ENCODE results near the gene PSMF1. TPM values are rescaled to one million over a fixed set of nuclear protein-coding genes. Genes with fewer than 3 reads are reported as not detected.

PSMF1 gene
- total RNA-seq, 2 donors from 2014 or later, result 86.7 to 116 TPM

DNA sequence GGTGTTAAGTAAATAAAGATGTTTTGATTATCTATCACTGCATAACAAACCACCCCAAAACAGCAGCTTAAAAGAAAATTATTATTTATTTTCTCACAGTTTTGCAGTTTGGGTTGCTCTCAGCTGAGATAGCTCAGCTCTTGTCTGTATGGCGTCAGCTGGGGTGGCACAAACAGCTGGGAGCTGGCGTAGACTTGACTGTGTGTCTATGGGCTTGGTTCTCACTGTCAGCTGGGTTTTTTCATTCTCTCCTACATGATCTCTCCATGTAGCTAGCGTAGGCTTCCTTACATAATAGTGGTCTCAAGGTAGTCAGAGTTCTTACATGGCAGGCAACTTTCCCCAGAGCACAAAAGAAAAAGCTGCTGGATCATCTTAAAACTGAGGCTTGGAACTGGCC, 72.9 kb downstream of the PSMF1 start:
- H3K27me3 ChIP-seq (replicated peaks; ENCODE audit: insufficient read depth), result no peaks in the 10 kb centered on the region
- H3K27ac ChIP-seq, result no peak overlapping the region
- H3K36me3 ChIP-seq, result no peaks in the 10 kb centered on the region
- ATAC-seq (ENCODE audit: insufficient number of reproducible peaks, low FRiP score, low read depth) (no peak), DNase-seq (ENCODE audit: low spot score) (no peak)
- H3K4me3 ChIP-seq, result no peak overlapping the region
- TF ChIP-seq, protein P1, sequence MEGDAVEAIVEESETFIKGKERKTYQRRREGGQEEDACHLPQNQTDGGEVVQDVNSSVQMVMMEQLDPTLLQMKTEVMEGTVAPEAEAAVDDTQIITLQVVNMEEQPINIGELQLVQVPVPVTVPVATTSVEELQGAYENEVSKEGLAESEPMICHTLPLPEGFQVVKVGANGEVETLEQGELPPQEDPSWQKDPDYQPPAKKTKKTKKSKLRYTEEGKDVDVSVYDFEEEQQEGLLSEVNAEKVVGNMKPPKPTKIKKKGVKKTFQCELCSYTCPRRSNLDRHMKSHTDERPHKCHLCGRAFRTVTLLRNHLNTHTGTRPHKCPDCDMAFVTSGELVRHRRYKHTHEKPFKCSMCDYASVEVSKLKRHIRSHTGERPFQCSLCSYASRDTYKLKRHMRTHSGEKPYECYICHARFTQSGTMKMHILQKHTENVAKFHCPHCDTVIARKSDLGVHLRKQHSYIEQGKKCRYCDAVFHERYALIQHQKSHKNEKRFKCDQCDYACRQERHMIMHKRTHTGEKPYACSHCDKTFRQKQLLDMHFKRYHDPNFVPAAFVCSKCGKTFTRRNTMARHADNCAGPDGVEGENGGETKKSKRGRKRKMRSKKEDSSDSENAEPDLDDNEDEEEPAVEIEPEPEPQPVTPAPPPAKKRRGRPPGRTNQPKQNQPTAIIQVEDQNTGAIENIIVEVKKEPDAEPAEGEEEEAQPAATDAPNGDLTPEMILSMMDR (IDR thresholded peaks at IDR 0.05), result no peak
- no peaks in the 10 kb centered on the region for H3K4me1 ChIP-seq (ENCODE audit: control insufficient read depth in 1 of 2, low read depth in 2 of 2)
- no peaks in the 10 kb centered on the region for H3K9me3 ChIP-seq

DNA sequence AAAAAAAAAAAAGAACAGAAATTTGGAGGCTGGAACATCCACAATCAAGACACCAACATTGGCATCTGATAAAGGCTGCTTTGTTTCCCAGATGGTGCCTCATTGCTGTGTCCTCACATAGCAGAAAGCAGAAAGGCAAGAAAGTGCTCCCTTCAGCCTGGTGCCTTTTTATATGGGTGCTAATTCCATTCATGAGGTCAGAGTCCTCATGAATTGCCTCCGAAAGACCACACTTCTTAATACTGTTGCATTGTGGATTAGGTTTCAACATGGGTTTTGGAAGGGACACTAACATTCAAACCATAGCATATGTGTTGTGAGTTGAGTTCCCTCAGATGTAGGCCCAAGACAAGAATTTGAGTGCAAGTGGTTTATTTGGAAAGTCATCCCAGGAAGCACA, 76.8 kb downstream of the PSMF1 start:
- Histone ChIP-seq H3K27ac (no peak overlapping the region), H3K27me3 (replicated peaks; ENCODE audit: insufficient read depth) (no peaks in the 10 kb centered on the region), H3K36me3 (no peaks in the 10 kb centered on the region), H3K4me1 (ENCODE audit: control insufficient read depth in 1 of 2, low read depth in 2 of 2) (no peaks in the 10 kb centered on the region), H3K9me3 (no peaks in the 10 kb centered on the region), H3K4me3 (no peak overlapping the region)
- TF ChIP-seq, protein P1 (IDR thresholded peaks at IDR 0.05), result no peak
- no peak for ATAC-seq (ENCODE audit: insufficient number of reproducible peaks, low FRiP score, low read depth)
- DNase-seq (ENCODE audit: low spot score), result no peak

DNA sequence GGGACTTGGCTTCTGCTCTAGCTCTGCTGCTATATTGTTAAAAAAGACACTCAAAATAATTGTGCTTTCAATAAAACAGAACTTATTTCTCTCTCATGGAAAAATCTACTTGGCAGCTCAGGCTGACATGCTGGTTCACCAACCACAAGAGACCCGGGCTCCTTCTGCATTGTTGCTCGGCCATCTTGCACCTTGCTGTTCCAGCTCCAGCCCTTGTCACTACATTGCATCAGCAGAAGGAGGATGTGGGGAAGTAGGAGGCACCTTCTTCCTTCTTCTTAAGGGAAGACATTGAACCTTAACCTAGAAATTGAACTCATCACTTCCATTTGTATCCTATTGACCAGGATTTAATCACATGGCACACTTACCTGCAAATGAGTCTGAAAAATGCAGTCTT, 78.2 kb downstream of the PSMF1 start:
- H3K9me3 ChIP-seq, result no peaks in the 10 kb centered on the region
- ATAC-seq (ENCODE audit: insufficient number of reproducible peaks, low FRiP score, low read depth) (no peak), DNase-seq (ENCODE audit: low spot score) (no peak)
- no peaks in the 10 kb centered on the region for H3K4me1 ChIP-seq (ENCODE audit: control insufficient read depth in 1 of 2, low read depth in 2 of 2)
- TF ChIP-seq, protein P1 (IDR thresholded peaks at IDR 0.05), result no peak
- no peaks in the 10 kb centered on the region for H3K36me3 ChIP-seq
- H3K4me3 ChIP-seq, result no peak overlapping the region
- no peak overlapping the region for H3K27ac ChIP-seq
- no peaks in the 10 kb centered on the region for H3K27me3 ChIP-seq (replicated peaks; ENCODE audit: insufficient read depth)

DNA sequence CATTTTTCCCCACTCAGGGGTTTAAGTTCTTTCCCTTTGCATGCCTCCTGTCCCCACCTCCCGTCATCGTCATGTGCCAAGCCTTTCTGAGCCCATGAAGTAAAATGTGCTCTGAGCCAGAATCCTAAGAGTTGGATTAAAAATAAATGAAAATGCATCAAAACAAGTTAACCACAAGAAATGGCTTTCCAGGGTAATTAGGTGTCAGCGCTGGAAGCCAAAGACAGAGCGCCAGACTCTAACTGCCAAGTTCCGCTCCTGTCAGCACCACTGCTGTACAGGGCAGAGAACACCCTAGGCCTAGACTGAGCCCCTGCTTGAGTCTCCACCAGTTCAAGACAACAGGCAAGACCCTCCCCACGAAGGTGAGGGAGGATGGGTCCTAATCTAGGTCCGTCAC, 79.4 kb downstream of the PSMF1 start:
- Histone ChIP-seq H3K27me3 (replicated peaks; ENCODE audit: insufficient read depth) (no peaks in the 10 kb centered on the region), H3K4me1 (ENCODE audit: control insufficient read depth in 1 of 2, low read depth in 2 of 2) (no peaks in the 10 kb centered on the region), H3K36me3 (no peaks in the 10 kb centered on the region), H3K27ac (no peak overlapping the region), H3K4me3 (no peak overlapping the region), H3K9me3 (no peaks in the 10 kb centered on the region)
- TF ChIP-seq, protein P1 (IDR thresholded peaks at IDR 0.05), result no peak
- no peak for ATAC-seq (ENCODE audit: insufficient number of reproducible peaks, low FRiP score, low read depth)
- DNase-seq (ENCODE audit: low spot score), result no peak

DNA sequence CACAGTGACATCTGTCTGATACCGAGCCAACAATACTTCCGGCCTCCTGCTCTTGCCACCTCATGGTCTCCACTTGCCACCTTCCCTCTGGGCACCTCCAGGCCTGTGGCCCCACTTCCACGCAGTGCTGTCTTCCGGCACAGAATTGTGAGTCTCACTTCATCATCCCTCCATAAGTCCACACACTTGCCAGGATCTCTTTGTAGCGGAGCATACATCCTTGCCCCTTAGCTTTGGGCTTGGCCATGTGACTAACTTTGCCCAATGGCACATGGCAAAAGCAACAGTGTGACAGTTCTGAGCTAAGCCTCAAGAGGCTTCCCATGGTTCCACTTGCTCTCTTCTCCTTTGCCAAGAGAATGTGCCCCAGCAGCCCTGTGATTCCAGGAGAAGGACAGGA, 80.3 kb downstream of the PSMF1 start:
- H3K4me1 ChIP-seq (ENCODE audit: control insufficient read depth in 1 of 2, low read depth in 2 of 2), result no peaks in the 10 kb centered on the region
- H3K9me3 ChIP-seq, result no peaks in the 10 kb centered on the region
- TF ChIP-seq, protein P1 (IDR thresholded peaks at IDR 0.05), result no peak
- no peak for ATAC-seq (ENCODE audit: insufficient number of reproducible peaks, low FRiP score, low read depth)
- H3K4me3 ChIP-seq, result no peak overlapping the region
- no peak for DNase-seq (ENCODE audit: low spot score)
- H3K27me3 ChIP-seq (replicated peaks; ENCODE audit: insufficient read depth), result no peaks in the 10 kb centered on the region
- H3K27ac ChIP-seq, result no peak overlapping the region
- no peaks in the 10 kb centered on the region for H3K36me3 ChIP-seq
